HEK293 (cell line): Measurements from ENCODE around the gene LMTK2.

ENCODE experiments used
- ZBTB20 ChIP-seq: fragments of 450-650 bp; formaldehyde crosslinking; IDR thresholded peaks from 2 replicates; pipeline ENCODE4 v1.5.1; 2016; ENCODE audit warnings: missing biosample characterization, missing genetic modification characterization
- ZNF10 ChIP-seq: fragments of 450-650 bp; formaldehyde crosslinking; IDR thresholded peaks from 2 replicates; pipeline ENCODE4 v1.5.1; 2017; ENCODE audit warnings: missing biosample characterization, missing genetic modification characterization
- ZNF138 ChIP-seq: fragments of 450-650 bp; formaldehyde crosslinking; IDR thresholded peaks from 2 replicates; pipeline ENCODE4 v1.5.1; 2016; ENCODE audit warnings: missing biosample characterization, missing genetic modification characterization, borderline replicate concordance
- ZNF175 ChIP-seq: fragments of 450-650 bp; formaldehyde crosslinking; IDR thresholded peaks from 2 replicates; pipeline ENCODE4 v1.5.1; 2016; ENCODE audit warnings: missing biosample characterization, missing genetic modification characterization
- ZNF335 ChIP-seq: fragments of 450-650 bp; formaldehyde crosslinking; conservative IDR thresholded peaks from 2 replicates; pipeline ENCODE4 v1.5.1; 2016; ENCODE audit warnings: missing biosample characterization, missing genetic modification characterization
- TF ChIP-seq, protein P1 (sequence below): fragments of 450-650 bp; formaldehyde crosslinking; IDR thresholded peaks from 2 replicates; pipeline ENCODE4 v1.5.1; 2016; ENCODE audit warnings: missing biosample characterization, missing genetic modification characterization
- TF ChIP-seq, protein P2 (sequence below): fragments of 450-650 bp; formaldehyde crosslinking; IDR thresholded peaks from 2 replicates; pipeline ENCODE4 v1.5.1; 2016; ENCODE audit warnings: missing biosample characterization, missing genetic modification characterization
- TF ChIP-seq, protein P3 (sequence below): fragments of 450-650 bp; formaldehyde crosslinking; IDR thresholded peaks from 2 replicates; pipeline ENCODE4 v1.5.1; 2016; ENCODE audit warnings: missing biosample characterization, missing genetic modification characterization, borderline replicate concordance
- TF ChIP-seq, protein P4 (sequence below): IDR thresholded peaks from 2 replicates; pipeline ENCODE4 v1.6.1; 2011; ENCODE audit warnings: mild to moderate bottlenecking, low read depth, low read length, borderline replicate concordance
- TF ChIP-seq, protein P5 (sequence below): fragments of 450-650 bp; formaldehyde crosslinking; IDR thresholded peaks from 2 replicates; pipeline ENCODE4 v1.5.1; 2016; ENCODE audit warnings: missing biosample characterization, missing genetic modification characterization

DNA sequence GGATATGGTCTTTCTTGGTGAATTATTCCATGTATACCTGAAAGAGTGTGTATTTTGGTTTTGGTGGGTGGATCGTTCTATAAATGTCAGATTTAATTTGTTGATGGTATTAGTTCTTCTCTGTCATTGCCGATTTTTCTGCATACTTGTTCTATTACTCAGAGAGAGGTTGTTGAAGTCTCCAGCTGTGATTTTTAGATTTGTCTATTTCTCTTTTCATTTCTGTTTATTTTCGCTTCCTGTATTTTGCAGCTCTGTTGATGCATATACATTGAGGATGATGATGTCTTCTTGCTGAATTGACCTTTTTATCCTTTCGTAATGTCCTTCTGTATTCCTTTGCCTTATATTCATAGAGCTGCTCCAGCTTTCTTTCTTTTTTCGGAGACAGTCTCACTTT is 92.5 kb downstream of the LMTK2 start:
- TF ChIP-seq, protein P1, sequence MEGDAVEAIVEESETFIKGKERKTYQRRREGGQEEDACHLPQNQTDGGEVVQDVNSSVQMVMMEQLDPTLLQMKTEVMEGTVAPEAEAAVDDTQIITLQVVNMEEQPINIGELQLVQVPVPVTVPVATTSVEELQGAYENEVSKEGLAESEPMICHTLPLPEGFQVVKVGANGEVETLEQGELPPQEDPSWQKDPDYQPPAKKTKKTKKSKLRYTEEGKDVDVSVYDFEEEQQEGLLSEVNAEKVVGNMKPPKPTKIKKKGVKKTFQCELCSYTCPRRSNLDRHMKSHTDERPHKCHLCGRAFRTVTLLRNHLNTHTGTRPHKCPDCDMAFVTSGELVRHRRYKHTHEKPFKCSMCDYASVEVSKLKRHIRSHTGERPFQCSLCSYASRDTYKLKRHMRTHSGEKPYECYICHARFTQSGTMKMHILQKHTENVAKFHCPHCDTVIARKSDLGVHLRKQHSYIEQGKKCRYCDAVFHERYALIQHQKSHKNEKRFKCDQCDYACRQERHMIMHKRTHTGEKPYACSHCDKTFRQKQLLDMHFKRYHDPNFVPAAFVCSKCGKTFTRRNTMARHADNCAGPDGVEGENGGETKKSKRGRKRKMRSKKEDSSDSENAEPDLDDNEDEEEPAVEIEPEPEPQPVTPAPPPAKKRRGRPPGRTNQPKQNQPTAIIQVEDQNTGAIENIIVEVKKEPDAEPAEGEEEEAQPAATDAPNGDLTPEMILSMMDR (tag by site-specific recombination), result no peak
- TF ChIP-seq, protein P2, sequence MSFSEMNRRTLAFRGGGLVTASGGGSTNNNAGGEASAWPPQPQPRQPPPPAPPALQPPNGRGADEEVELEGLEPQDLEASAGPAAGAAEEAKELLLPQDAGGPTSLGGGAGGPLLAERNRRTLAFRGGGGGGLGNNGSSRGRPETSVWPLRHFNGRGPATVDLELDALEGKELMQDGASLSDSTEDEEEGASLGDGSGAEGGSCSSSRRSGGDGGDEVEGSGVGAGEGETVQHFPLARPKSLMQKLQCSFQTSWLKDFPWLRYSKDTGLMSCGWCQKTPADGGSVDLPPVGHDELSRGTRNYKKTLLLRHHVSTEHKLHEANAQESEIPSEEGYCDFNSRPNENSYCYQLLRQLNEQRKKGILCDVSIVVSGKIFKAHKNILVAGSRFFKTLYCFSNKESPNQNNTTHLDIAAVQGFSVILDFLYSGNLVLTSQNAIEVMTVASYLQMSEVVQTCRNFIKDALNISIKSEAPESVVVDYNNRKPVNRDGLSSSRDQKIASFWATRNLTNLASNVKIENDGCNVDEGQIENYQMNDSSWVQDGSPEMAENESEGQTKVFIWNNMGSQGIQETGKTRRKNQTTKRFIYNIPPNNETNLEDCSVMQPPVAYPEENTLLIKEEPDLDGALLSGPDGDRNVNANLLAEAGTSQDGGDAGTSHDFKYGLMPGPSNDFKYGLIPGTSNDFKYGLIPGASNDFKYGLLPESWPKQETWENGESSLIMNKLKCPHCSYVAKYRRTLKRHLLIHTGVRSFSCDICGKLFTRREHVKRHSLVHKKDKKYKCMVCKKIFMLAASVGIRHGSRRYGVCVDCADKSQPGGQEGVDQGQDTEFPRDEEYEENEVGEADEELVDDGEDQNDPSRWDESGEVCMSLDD (tag by site-specific recombination), result no peak
- TF ChIP-seq ZNF335 (tag by site-specific recombination) (no peak), ZNF138 (tag by site-specific recombination) (no peak), ZNF10 (tag by site-specific recombination) (no peak), ZNF175 (tag by site-specific recombination) (no peak), ZBTB20 (tag by site-specific recombination) (no peak)
- TF ChIP-seq, protein P3, sequence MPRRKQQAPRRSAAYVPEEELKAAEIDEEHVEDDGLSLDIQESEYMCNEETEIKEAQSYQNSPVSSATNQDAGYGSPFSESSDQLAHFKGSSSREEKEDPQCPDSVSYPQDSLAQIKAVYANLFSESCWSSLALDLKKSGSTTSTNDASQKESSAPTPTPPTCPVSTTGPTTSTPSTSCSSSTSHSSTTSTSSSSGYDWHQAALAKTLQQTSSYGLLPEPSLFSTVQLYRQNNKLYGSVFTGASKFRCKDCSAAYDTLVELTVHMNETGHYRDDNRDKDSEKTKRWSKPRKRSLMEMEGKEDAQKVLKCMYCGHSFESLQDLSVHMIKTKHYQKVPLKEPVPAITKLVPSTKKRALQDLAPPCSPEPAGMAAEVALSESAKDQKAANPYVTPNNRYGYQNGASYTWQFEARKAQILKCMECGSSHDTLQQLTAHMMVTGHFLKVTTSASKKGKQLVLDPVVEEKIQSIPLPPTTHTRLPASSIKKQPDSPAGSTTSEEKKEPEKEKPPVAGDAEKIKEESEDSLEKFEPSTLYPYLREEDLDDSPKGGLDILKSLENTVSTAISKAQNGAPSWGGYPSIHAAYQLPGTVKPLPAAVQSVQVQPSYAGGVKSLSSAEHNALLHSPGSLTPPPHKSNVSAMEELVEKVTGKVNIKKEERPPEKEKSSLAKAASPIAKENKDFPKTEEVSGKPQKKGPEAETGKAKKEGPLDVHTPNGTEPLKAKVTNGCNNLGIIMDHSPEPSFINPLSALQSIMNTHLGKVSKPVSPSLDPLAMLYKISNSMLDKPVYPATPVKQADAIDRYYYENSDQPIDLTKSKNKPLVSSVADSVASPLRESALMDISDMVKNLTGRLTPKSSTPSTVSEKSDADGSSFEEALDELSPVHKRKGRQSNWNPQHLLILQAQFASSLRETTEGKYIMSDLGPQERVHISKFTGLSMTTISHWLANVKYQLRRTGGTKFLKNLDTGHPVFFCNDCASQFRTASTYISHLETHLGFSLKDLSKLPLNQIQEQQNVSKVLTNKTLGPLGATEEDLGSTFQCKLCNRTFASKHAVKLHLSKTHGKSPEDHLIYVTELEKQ (tag by site-specific recombination), result no peak
- TF ChIP-seq, protein P4, sequence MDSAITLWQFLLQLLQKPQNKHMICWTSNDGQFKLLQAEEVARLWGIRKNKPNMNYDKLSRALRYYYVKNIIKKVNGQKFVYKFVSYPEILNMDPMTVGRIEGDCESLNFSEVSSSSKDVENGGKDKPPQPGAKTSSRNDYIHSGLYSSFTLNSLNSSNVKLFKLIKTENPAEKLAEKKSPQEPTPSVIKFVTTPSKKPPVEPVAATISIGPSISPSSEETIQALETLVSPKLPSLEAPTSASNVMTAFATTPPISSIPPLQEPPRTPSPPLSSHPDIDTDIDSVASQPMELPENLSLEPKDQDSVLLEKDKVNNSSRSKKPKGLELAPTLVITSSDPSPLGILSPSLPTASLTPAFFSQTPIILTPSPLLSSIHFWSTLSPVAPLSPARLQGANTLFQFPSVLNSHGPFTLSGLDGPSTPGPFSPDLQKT, result no peak
- TF ChIP-seq, protein P5, sequence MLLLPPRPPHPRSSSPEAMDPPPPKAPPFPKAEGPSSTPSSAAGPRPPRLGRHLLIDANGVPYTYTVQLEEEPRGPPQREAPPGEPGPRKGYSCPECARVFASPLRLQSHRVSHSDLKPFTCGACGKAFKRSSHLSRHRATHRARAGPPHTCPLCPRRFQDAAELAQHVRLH (tag by site-specific recombination), result no peak
